Activated naive CD8-positive, alpha-beta T cell treated with anti-CD3 and anti-CD28 coated beads, Interleukin-2, amount 50 U/mL, for 24 hours (primary cell): ENCODE results near the gene ACOXL.
"Not testable (repeated sequence)": the region's sequence is repeated elsewhere in the genome, so short reads cannot be mapped to it uniquely, and the experiment has no call there.

Experiments
- ATAC-seq: fragments of 150-1000 bp; cut with Tn5 transposase; one replicate; pipeline ENCODE4 v1.10.0; 2021
- DNase-seq: peaks from one replicate; pipeline ENCODE4 v3.0.0; 2021
- H3K27ac Mint-ChIP-seq: one replicate; pipeline ENCODE4 v1.8.0; 2021; ENCODE audit warnings: mild to moderate bottlenecking, mixed read lengths
- H3K27me3 Mint-ChIP-seq: one replicate; pipeline ENCODE4 v1.8.0; 2021; ENCODE audit warnings: mixed read lengths
- H3K36me3 Mint-ChIP-seq: one replicate; pipeline ENCODE4 v1.8.0; 2021; ENCODE audit warnings: low read depth, mixed read lengths
- H3K4me1 Mint-ChIP-seq: one replicate; pipeline ENCODE4 v1.8.0; 2021; ENCODE audit warnings: mixed read lengths
- H3K4me3 Mint-ChIP-seq: one replicate; pipeline ENCODE4 v1.8.0; 2021; ENCODE audit warnings: mild to moderate bottlenecking, moderate library complexity, mixed read lengths
- H3K9me3 Mint-ChIP-seq: one replicate; pipeline ENCODE4 v1.8.0; 2021; ENCODE audit warnings: mixed read lengths

Gene ACOXL

GRCh38 chr2:110853516-110853915, 121.1 kb downstream of the ACOXL start:
- ATAC-seq: peak; percentile 23
- peak; percentile 68 for DNase-seq
- H3K4me3 Mint-ChIP-seq: no peak overlapping the region
- H3K36me3 Mint-ChIP-seq: no peaks in the 10 kb centered on the region
- H3K9me3 Mint-ChIP-seq: no peaks in the 10 kb centered on the region
- no peak overlapping the region for H3K27ac Mint-ChIP-seq
- peaks cover 34% of the 10 kb centered on the region for H3K27me3 Mint-ChIP-seq
- peaks cover 83% of the 10 kb centered on the region for H3K4me1 Mint-ChIP-seq

GRCh38 chr2:110853948-110854347, 121.6 kb downstream of the ACOXL start:
- H3K27ac Mint-ChIP-seq: peak overlapping the region; percentile 50
- no peak for ATAC-seq
- no peaks in the 10 kb centered on the region for H3K9me3 Mint-ChIP-seq
- peaks cover 83% of the 10 kb centered on the region for H3K4me1 Mint-ChIP-seq
- H3K27me3 Mint-ChIP-seq: peaks cover 31% of the 10 kb centered on the region
- H3K36me3 Mint-ChIP-seq: no peaks in the 10 kb centered on the region
- no peak overlapping the region for H3K4me3 Mint-ChIP-seq
- no peak for DNase-seq

- Mint-ChIP-seq H3K4me1 (peaks cover 84% of the 10 kb centered on the region), H3K27me3 (peaks cover 34% of the 10 kb centered on the region), H3K9me3 (no peaks in the 10 kb centered on the region), H3K4me3 (no peak overlapping the region), H3K27ac (peak overlapping the region; percentile 46), H3K36me3 (no peaks in the 10 kb centered on the region)
- ATAC-seq (no peak), DNase-seq (no peak)
These were observed 122.1 kb downstream of the ACOXL start for GRCh38 chr2:110854355-110855081.

- ATAC-seq: not testable (repeated sequence)
These were observed 123.5 kb downstream of the ACOXL start for GRCh38 chr2:110855841-110856240.

GRCh38 chr2:110858135-110858725, 125.9 kb downstream of the ACOXL start:
- H3K27me3 Mint-ChIP-seq: peaks cover 47% of the 10 kb centered on the region
- no peaks in the 10 kb centered on the region for H3K9me3 Mint-ChIP-seq
- peaks cover 73% of the 10 kb centered on the region for H3K4me1 Mint-ChIP-seq
- peak overlapping the region; percentile 87 for H3K27ac Mint-ChIP-seq
- peak overlapping the region; percentile 56 for H3K4me3 Mint-ChIP-seq
- H3K36me3 Mint-ChIP-seq: no peaks in the 10 kb centered on the region
- DNase-seq: peak; percentile 58
- ATAC-seq: peak; percentile 98

More at GRCh38 chr2:110855841-110856240, 123.5 kb downstream of the ACOXL start:
- Mint-ChIP-seq H3K4me1 (peaks cover 88% of the 10 kb centered on the region), H3K27me3 (peaks cover 37% of the 10 kb centered on the region), H3K27ac (peak overlapping the region; percentile 46)
- H3K36me3 Mint-ChIP-seq, DNase-seq, H3K4me3 Mint-ChIP-seq, H3K9me3 Mint-ChIP-seq: not testable (repeated sequence)

GRCh38 chr2:110858993-110859701, 126.8 kb downstream of the ACOXL start:
- DNase-seq: no peak
- H3K27me3 Mint-ChIP-seq: peaks cover 47% of the 10 kb centered on the region
- no peaks in the 10 kb centered on the region for H3K36me3 Mint-ChIP-seq
- peaks cover 69% of the 10 kb centered on the region for H3K4me1 Mint-ChIP-seq
- H3K9me3 Mint-ChIP-seq: no peaks in the 10 kb centered on the region
- H3K4me3 Mint-ChIP-seq: peak overlapping the region; percentile 56
- H3K27ac Mint-ChIP-seq: peak overlapping the region; percentile 87
- ATAC-seq: peak; percentile 38

GRCh38 chr2:110860630-110861029, 128.3 kb downstream of the ACOXL start:
- no peaks in the 10 kb centered on the region for H3K36me3 Mint-ChIP-seq
- ATAC-seq (no peak), DNase-seq (no peak)
- H3K27ac Mint-ChIP-seq: no peak overlapping the region
- no peak overlapping the region for H3K4me3 Mint-ChIP-seq
- peaks cover 43% of the 10 kb centered on the region for H3K27me3 Mint-ChIP-seq
- peaks cover 70% of the 10 kb centered on the region for H3K4me1 Mint-ChIP-seq
- H3K9me3 Mint-ChIP-seq: no peaks in the 10 kb centered on the region

GRCh38 chr2:110861616-110862260, 129.4 kb downstream of the ACOXL start:
- Mint-ChIP-seq H3K4me3 (no peak overlapping the region), H3K27me3 (peaks cover 39% of the 10 kb centered on the region), H3K36me3 (no peaks in the 10 kb centered on the region), H3K27ac (no peak overlapping the region), H3K9me3 (no peaks in the 10 kb centered on the region), H3K4me1 (peaks cover 76% of the 10 kb centered on the region)
- ATAC-seq: no peak
- no peak for DNase-seq

GRCh38 chr2:110863726-110864125, 131.4 kb downstream of the ACOXL start:
- Mint-ChIP-seq H3K27me3 (peaks cover 45% of the 10 kb centered on the region), H3K4me1 (peaks cover 71% of the 10 kb centered on the region)

GRCh38 chr2:110864176-110864575, 131.8 kb downstream of the ACOXL start:
- Mint-ChIP-seq H3K4me3 (no peak overlapping the region), H3K9me3 (no peaks in the 10 kb centered on the region), H3K27me3 (peaks cover 47% of the 10 kb centered on the region), H3K4me1 (peaks cover 66% of the 10 kb centered on the region), H3K27ac (no peak overlapping the region), H3K36me3 (no peaks in the 10 kb centered on the region)
- ATAC-seq (no peak), DNase-seq (no peak)

More at GRCh38 chr2:110863726-110864125, 131.4 kb downstream of the ACOXL start:
- H3K27ac Mint-ChIP-seq: no peak overlapping the region
- no peak for ATAC-seq
- no peaks in the 10 kb centered on the region for H3K36me3 Mint-ChIP-seq
- no peak for DNase-seq
- no peak overlapping the region for H3K4me3 Mint-ChIP-seq
- H3K9me3 Mint-ChIP-seq: no peaks in the 10 kb centered on the region

- H3K4me3 Mint-ChIP-seq: no peak overlapping the region
- peaks cover 61% of the 10 kb centered on the region for H3K4me1 Mint-ChIP-seq
- no peaks in the 10 kb centered on the region for H3K9me3 Mint-ChIP-seq
- H3K27me3 Mint-ChIP-seq: peaks cover 47% of the 10 kb centered on the region
- no peak overlapping the region for H3K27ac Mint-ChIP-seq
- DNase-seq (no peak), ATAC-seq (no peak)
- no peaks in the 10 kb centered on the region for H3K36me3 Mint-ChIP-seq
These were observed 132.4 kb downstream of the ACOXL start for GRCh38 chr2:110864731-110865130.

- H3K4me1 Mint-ChIP-seq: peaks cover 56% of the 10 kb centered on the region
- H3K27ac Mint-ChIP-seq: peak overlapping the region; percentile 15
These were observed 132.8 kb downstream of the ACOXL start for GRCh38 chr2:110865188-110865587.

GRCh38 chr2:110866045-110866444, 133.7 kb downstream of the ACOXL start:
- no peaks in the 10 kb centered on the region for H3K36me3 Mint-ChIP-seq
- ATAC-seq: peak; percentile 4
- peak overlapping the region; percentile 11 for H3K27ac Mint-ChIP-seq
- no peak for DNase-seq
- H3K4me3 Mint-ChIP-seq: no peak overlapping the region
- peaks cover 43% of the 10 kb centered on the region for H3K27me3 Mint-ChIP-seq
- no peaks in the 10 kb centered on the region for H3K9me3 Mint-ChIP-seq
- H3K4me1 Mint-ChIP-seq: peaks cover 50% of the 10 kb centered on the region

More at GRCh38 chr2:110865188-110865587, 132.8 kb downstream of the ACOXL start:
- ATAC-seq (peak; percentile 70), DNase-seq (peak; percentile 39)
- peaks cover 46% of the 10 kb centered on the region for H3K27me3 Mint-ChIP-seq
- H3K9me3 Mint-ChIP-seq: no peaks in the 10 kb centered on the region
- no peaks in the 10 kb centered on the region for H3K36me3 Mint-ChIP-seq
- no peak overlapping the region for H3K4me3 Mint-ChIP-seq

- DNase-seq (peak; percentile 63), ATAC-seq (peak; percentile 88)
- peak overlapping the region; percentile 11 for H3K27ac Mint-ChIP-seq
- no peak overlapping the region for H3K4me3 Mint-ChIP-seq
- peaks cover 50% of the 10 kb centered on the region for H3K4me1 Mint-ChIP-seq
- H3K36me3 Mint-ChIP-seq: no peaks in the 10 kb centered on the region
- peaks cover 42% of the 10 kb centered on the region for H3K27me3 Mint-ChIP-seq
- H3K9me3 Mint-ChIP-seq: no peaks in the 10 kb centered on the region
These were observed 134.1 kb downstream of the ACOXL start for GRCh38 chr2:110866466-110866865.
